Endothelial cell of umbilical vein (primary cell): ENCODE results near the gene ENTR1. TPM values are rescaled to one million over a fixed set of nuclear protein-coding genes. Genes with fewer than 3 reads are reported as not detected.

Experiments
- BruUV-seq: library from RNA; stranded (reverse); fragments of 400-500 nt; replicated peaks from 2 replicates; lab custom pipeline; 2021; lab: Mats Ljungman, UMichigan
- CTCF ChIA-PET: fragments of 300-600, 350-600 bp; sonication (Branson Sonifier 250); formaldehyde crosslinking; loops from one replicate; lab custom pipeline; 2021; ENCODE audit warnings: antibody characterized with exemption, inconsistent platforms; lab: Charles Lee
- POLR2A ChIA-PET: fragments of 300-600, 350-600 bp; sonication (Branson Sonifier 250); formaldehyde crosslinking; loops from one replicate; lab custom pipeline; 2021; ENCODE audit warnings: antibody characterized with exemption, inconsistent platforms; lab: Charles Lee
- DNase-seq: peaks from one replicate; pipeline ENCODE4 v3.0.0-alpha.2; 2011; ENCODE audit warnings: low read depth, low spot score
- FAIRE-seq: peaks from 2 replicates; lab custom pipeline; 2011; peaks lifted over from hg19 to GRCh38; lab: Jason Lieb, UNC
- H2AFZ ChIP-seq: 2 replicates; pipeline ENCODE4 v1.6.0; 2012; ENCODE audit warnings: low read depth, low read length, control low read depth, inconsistent platforms
- H3K27ac ChIP-seq: 2 replicates; pipeline ENCODE4 v1.5.1; 2011; ENCODE audit warnings: low read depth, mild to moderate bottlenecking, control low read depth, low read length, moderate library complexity; ENCODE audit not compliant: insufficient read depth
- H3K27me3 ChIP-seq, 2 experiments: 2 replicates each; pipeline versions ENCODE4 v1.6.0 to v1.6.1; 2011; ENCODE audit warnings: low read length in 2 of 2, mixed read lengths in 1 of 2; ENCODE audit not compliant: control insufficient read depth in 2 of 2, insufficient read depth in 2 of 2
- H3K36me3 ChIP-seq, 2 experiments: 2 replicates in 1 of 2; 3 replicates in 1 of 2; pipeline ENCODE4 v1.5.1; 2011; ENCODE audit warnings: low read length in 2 of 2, mild to moderate bottlenecking in 1 of 2, moderate library complexity in 1 of 2; ENCODE audit not compliant: control insufficient read depth in 2 of 2, insufficient read depth in 2 of 2; ENCODE audit errors: extremely low read depth in 1 of 2
- H3K4me1 ChIP-seq: 3 replicates; pipeline ENCODE4 v1.5.1; 2011; ENCODE audit warnings: mild to moderate bottlenecking, low read length; ENCODE audit not compliant: control insufficient read depth, insufficient read depth; ENCODE audit errors: extremely low read depth
- H3K4me2 ChIP-seq: 2 replicates; pipeline ENCODE4 v1.6.1; 2011; ENCODE audit warnings: low read length, control low read depth, mixed read lengths; ENCODE audit not compliant: insufficient read depth
- H3K4me3 ChIP-seq, 3 experiments: fragments of 200-600 bp in 1 of 3; sonication (generic), shearing (Covaris generic) in 1 of 3; replicated peaks in 1 of 3; 2 replicates each; pipeline ENCODE4 v1.5.1; 2011 to 2016; ENCODE audit warnings: control low read depth in 3 of 3, low read length in 3 of 3, mild to moderate bottlenecking in 2 of 3, inconsistent platforms in 1 of 3, low read depth in 1 of 3, moderate library complexity in 1 of 3; ENCODE audit not compliant: insufficient read depth in 1 of 3
- H3K79me2 ChIP-seq: 2 replicates; pipeline ENCODE4 v1.6.0; 2012; ENCODE audit warnings: low read length, inconsistent platforms; ENCODE audit not compliant: control insufficient read depth, insufficient read depth
- H3K9ac ChIP-seq: replicated peaks from 2 replicates; pipeline ENCODE3; 2011; ENCODE audit warnings: low read length, control low read depth; ENCODE audit not compliant: insufficient read depth; ENCODE audit errors: extremely low read depth
- H3K9me1 ChIP-seq: replicated peaks from 3 replicates; pipeline ENCODE4 v1.6.0; 2011; ENCODE audit warnings: mild to moderate bottlenecking, low read length; ENCODE audit not compliant: control insufficient read depth, insufficient read depth; ENCODE audit errors: extremely low read depth
- H3K9me3 ChIP-seq: replicated peaks from 2 replicates; pipeline ENCODE4 v1.5.1; 2012; ENCODE audit warnings: low read length, inconsistent platforms; ENCODE audit not compliant: control insufficient read depth, insufficient read depth
- H4K20me1 ChIP-seq: replicated peaks from 2 replicates; pipeline ENCODE3; 2011; ENCODE audit warnings: mild to moderate bottlenecking, low read length; ENCODE audit not compliant: control insufficient read depth, insufficient read depth; ENCODE audit errors: extremely low read depth
- EZH2 ChIP-seq: IDR thresholded peaks from 2 replicates; pipeline ENCODE4 v1.6.1; 2012; ENCODE audit warnings: borderline replicate concordance, low read depth, mild to moderate bottlenecking, moderate library complexity, low read length, inconsistent platforms; ENCODE audit not compliant: severe bottlenecking
- FOS ChIP-seq: IDR thresholded peaks from 2 replicates; pipeline ENCODE4 v1.6.1; 2011; ENCODE audit warnings: mild to moderate bottlenecking, low read length, moderate library complexity, borderline replicate concordance; ENCODE audit not compliant: insufficient read depth
- GATA2 ChIP-seq: IDR thresholded peaks from 2 replicates; pipeline ENCODE4 v1.7.0; 2011; ENCODE audit warnings: low read depth, mild to moderate bottlenecking, moderate library complexity, mixed read lengths, low read length; ENCODE audit not compliant: insufficient read length, insufficient read depth
- JUN ChIP-seq: IDR thresholded peaks from 2 replicates; pipeline ENCODE4 v1.6.1; 2011; ENCODE audit warnings: borderline replicate concordance, low read depth; ENCODE audit not compliant: insufficient read length, insufficient read depth
- MYC ChIP-seq: IDR thresholded peaks from one replicate; pipeline ENCODE4 v1.6.1; 2011; ENCODE audit warnings: mild to moderate bottlenecking, low read depth, low read length
- POLR2A ChIP-seq: IDR thresholded peaks from 2 replicates; pipeline ENCODE4 v1.6.1; 2012; ENCODE audit warnings: low read depth, mild to moderate bottlenecking, control low read depth, low read length
- POLR2AphosphoS5 ChIP-seq: IDR thresholded peaks from 2 replicates; pipeline ENCODE4 v1.6.1; 2012; ENCODE audit warnings: low read depth, mild to moderate bottlenecking, control low read depth, low read length, moderate library complexity; ENCODE audit not compliant: insufficient read depth
- dilution Hi-C: fragments of 300-500 bp; cut with MboI; formaldehyde crosslinking; loops from one replicate; pipeline ENCODE4 v1.15.0; 2019; ENCODE audit warnings: low sequenced_read_pairs; ENCODE audit not compliant: extremely low pct_ligation_motif_present
- intact Hi-C: fragments of 100-400 bp; cut with micrococcal nuclease; formaldehyde crosslinking; loops from one replicate; pipeline ENCODE4 v1.10.0; 2022
- polyA plus RNA-seq, 4 experiments: library from polyadenylated mRNA; depleted of rRNA in 3 of 4; stranded (reverse) in 3 of 4; unstranded in 1 of 4; fragments of >200 nt; gene quantifications; 2 replicates each; pipeline versions ENCODE4 v1.2.1 to v1.2.3, GENCODE V29; 2011 to 2012; ENCODE audit warnings: missing spikeins in 1 of 4
- total RNA-seq: library from RNA; stranded (reverse); gene quantifications from 2 replicates; pipeline ENCODE4 v1.2.3, GENCODE V29; 2021
- TF ChIP-seq, protein P1 (sequence below), 2 donors: IDR thresholded peaks; 1 replicate in 1 of 2; 2 replicates in 1 of 2; pipeline ENCODE4 v1.5.1; 2011; ENCODE audit warnings: low read length in 2 of 2, mild to moderate bottlenecking in 2 of 2, moderate library complexity in 2 of 2, control low read depth in 1 of 2, inconsistent platforms in 1 of 2, low read depth in 1 of 2; ENCODE audit not compliant: insufficient read depth in 1 of 2; ENCODE audit errors: extremely low read depth in 1 of 2
- TF ChIP-seq, protein P2 (sequence below): IDR thresholded peaks from 2 replicates; pipeline ENCODE4 v1.6.1; 2011; ENCODE audit not compliant: insufficient read depth, insufficient read length

The ENTR1 gene
- total and polyA plus RNA-seq, 2 donors (not counting 3 experiments of a cell fraction or from before 2014, with no cell fraction given) = 36.0 to 61.6 TPM

DNA sequence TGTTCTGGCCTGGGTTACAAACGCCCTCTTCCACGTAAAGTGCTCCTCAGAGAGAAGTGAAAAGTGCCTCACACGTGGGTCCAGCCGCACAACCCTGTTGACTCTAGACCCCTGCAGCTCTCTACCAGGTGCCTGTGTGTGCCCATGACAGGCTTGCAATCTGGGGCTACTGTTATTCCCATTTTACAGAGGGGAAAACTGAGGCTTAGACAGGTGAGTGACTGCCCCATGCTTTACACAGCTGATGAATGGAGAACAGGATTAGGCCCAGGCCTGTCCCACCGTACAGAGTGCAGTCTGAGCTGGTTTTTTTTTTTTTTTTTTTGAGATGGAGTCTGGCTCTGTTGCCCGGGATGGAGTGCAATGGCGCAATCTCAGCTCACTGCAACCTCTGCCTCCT, 35.4 kb upstream of the ENTR1 start:
- intact Hi-C loops = no loop called here
- BruUV-seq = no TSS peak
- DNase-seq = no peak
- H4K20me1 ChIP-seq = no peaks in the 10 kb centered on the region
- H3K79me2 ChIP-seq = no peaks in the 10 kb centered on the region
- H3K27ac ChIP-seq = no peak overlapping the region
- CTCF ChIA-PET = interaction anchor here (1.1 kb wide), 2 partner anchors 18 to 45 kb away, joined by 3 to 4 read pairs; no protein-coding TSS in a partner anchor
- no peak for FAIRE-seq
- dilution Hi-C loops = no loop called here
- H3K4me3 ChIP-seq = no peak overlapping the region
- H3K27me3 ChIP-seq = no peaks in the 10 kb centered on the region
- H2AFZ ChIP-seq = no peak overlapping the region
- H3K36me3 ChIP-seq = peaks cover 21 to 68% of the 10 kb centered on the region in 2 experiments
- H3K4me1 ChIP-seq = no peaks in the 10 kb centered on the region
- no peak overlapping the region for H3K4me2 ChIP-seq
- no peaks in the 10 kb centered on the region for H3K9me1 ChIP-seq
- TF ChIP-seq EZH2 (no peak), JUN (no peak), FOS (no peak), POLR2AphosphoS5 (no peak), MYC (no peak), GATA2 (no peak), POLR2A (no peak)
- TF ChIP-seq, protein P1, sequence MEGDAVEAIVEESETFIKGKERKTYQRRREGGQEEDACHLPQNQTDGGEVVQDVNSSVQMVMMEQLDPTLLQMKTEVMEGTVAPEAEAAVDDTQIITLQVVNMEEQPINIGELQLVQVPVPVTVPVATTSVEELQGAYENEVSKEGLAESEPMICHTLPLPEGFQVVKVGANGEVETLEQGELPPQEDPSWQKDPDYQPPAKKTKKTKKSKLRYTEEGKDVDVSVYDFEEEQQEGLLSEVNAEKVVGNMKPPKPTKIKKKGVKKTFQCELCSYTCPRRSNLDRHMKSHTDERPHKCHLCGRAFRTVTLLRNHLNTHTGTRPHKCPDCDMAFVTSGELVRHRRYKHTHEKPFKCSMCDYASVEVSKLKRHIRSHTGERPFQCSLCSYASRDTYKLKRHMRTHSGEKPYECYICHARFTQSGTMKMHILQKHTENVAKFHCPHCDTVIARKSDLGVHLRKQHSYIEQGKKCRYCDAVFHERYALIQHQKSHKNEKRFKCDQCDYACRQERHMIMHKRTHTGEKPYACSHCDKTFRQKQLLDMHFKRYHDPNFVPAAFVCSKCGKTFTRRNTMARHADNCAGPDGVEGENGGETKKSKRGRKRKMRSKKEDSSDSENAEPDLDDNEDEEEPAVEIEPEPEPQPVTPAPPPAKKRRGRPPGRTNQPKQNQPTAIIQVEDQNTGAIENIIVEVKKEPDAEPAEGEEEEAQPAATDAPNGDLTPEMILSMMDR (IDR thresholded peaks at IDR 0.05; ENCODE audit: extremely low read depth in 1 of 2, insufficient read depth in 1 of 2, low read depth in 1 of 2, low read length in 2 of 2) = no peak
- TF ChIP-seq, protein P2, sequence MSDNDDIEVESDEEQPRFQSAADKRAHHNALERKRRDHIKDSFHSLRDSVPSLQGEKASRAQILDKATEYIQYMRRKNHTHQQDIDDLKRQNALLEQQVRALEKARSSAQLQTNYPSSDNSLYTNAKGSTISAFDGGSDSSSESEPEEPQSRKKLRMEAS = no peak
- no peaks in the 10 kb centered on the region for H3K9me3 ChIP-seq
- POLR2A ChIA-PET = interaction anchor here (0.6 kb wide), 1 partner anchor 92 kb away, joined by 3 read pairs; no protein-coding TSS in a partner anchor
- no peak overlapping the region for H3K9ac ChIP-seq
